G401 (cell line): ENCODE data around the gene CDKAL1. TPM values are rescaled to one million over a fixed set of nuclear protein-coding genes. Genes with fewer than 3 reads are reported as not detected.

ENCODE experiments used
- DNase-seq: peaks from one replicate; pipeline ENCODE4 v3.0.0-alpha.2; 2015; ENCODE audit warnings: low spot score
- in situ Hi-C: cut with HindIII; loops from 2 replicates; pipeline ENCODE4 v1.10.0; 2016; ENCODE audit warnings: low sequenced_read_pairs, mixed read lengths
- total RNA-seq: library from RNA; depleted of rRNA; stranded (reverse); fragments of >200 nt; shearing (Covaris generic); gene quantifications from 2 replicates; pipeline ENCODE4 v1.2.3, GENCODE V29; 2014

Gene CDKAL1
- total RNA-seq, 1 experiment from 2014 or later: 25.7 TPM

DNA sequence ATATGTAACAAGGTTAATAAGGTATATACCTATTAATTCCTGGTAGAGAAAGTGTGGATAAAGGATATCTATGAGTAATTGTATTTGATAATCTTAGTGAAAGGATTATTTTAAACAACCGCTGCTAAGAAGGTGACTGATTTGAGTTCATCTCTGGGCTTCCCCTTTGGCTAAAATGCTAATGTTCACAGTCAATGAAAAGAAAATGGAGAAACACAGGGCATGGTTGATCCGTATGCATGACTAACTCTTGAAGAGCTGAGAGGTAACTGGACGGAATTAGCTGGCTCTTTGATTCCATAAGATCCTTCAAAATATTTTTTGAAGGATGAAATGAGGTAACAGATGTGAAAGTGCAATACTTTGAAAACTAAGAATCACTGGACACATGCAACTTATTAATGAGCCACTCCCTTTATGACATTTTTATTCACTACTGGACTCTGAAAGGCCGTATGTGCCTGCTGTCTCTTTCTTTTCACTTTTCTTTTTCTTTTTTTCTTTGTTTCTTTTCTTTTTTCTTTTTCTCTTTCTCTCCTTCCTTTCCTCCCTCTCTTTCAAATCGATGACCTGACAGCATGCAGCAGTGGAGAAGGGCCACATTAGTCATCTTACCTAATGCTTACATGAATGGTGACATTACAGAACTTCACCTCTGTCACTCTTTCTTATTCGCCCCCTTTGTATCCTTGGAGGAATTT lies 464.6 kb downstream of the CDKAL1 start:
- no peak for DNase-seq
- in situ Hi-C loops: no loop called here

GRCh38 chr6:21000331-21000801 lies 466.1 kb downstream of the CDKAL1 start:
- in situ Hi-C loops: no loop called here
- DNase-seq: no peak

DNA sequence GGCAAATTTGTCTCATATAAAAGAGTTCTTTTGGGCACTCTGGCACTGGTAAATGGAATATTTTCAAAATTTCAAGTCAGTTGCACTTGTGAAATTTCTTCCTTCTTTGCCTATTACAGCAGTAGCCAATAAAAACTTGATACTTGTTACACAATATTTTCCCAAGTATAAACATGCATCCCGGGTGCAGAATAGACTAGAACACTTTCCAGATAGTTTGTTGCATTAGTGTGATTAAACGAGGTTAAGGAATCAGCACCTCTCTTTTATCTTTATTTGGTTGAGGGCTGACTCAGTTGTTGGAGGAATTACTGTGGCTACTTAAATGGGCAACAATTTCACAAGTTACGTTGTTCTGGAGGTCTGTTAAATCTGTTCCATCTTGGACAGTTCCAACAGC lies 467.5 kb downstream of the CDKAL1 start:
- in situ Hi-C loops: no loop called here
- DNase-seq: no peak

DNA sequence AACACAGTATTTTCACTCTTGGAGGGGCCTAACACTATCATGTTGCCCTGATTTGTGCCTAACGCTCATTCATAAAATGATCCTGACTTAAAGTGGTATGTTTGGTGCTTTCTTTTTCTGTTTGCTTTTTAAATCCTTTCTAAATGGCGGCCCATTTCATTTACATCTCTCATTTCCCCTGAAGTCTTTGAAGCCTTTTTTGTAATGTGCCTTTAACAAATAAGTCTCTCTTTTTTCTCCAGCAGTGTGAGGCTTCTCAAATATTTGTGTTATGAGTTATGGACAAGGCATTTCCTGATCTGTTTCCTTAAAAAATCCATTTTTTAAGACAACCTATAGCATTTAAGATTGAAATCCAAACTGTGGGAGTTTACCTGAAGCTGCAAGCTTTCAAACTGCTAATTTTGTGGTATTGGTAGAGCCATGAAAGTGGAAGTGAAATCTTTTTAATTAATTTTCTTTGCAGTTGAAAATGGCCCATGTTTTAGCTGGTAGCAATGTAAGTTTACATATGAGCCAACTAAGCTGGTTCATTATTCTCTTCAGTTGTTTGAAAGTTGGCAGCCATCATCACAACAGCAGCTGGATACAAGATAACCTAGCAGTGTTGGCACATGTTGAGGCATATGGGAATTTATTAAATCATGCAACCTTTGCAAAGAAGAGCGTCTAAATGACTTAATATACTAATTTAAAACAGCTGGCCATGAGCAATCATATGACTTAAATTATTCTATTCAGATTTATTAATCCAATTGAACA lies 469.7 kb downstream of the CDKAL1 start:
- in situ Hi-C loops: no loop called here
- DNase-seq: no peak

DNA sequence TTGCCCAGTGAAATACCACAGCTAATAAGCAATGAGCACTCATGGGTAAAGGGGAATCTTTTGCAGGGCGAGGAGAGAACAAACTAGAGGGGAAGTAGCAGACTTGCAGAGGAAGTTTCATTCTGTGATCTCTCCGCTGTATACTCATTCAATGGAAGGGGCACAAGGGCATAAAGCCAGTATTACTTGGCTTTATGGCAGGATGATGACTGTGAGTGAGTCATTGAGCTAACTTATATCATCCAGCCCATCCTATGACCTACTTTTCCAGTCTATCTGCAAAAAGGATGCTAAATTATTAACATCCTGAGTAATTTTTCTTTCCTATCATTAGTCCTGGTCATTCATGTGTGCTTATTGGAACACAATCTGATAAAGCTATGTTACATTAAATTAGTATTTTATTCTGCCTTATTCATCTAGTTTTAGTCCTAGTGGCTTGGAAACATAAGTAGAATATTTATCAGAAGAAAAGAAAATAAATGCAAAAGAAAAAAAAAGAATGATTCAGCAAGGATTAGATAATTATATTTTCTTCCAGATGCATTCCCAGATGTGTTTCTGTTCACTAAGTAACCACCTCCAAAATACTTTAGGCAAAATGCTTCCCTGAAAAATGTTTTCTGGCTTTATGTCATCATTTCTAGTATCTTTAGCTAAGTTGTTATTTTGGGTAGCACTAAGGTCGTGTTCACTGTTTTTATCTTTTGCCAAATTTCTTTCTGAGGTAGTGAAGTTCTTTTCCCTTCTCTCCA lies 471.7 kb downstream of the CDKAL1 start:
- in situ Hi-C loops: no loop called here
- no peak for DNase-seq

DNA sequence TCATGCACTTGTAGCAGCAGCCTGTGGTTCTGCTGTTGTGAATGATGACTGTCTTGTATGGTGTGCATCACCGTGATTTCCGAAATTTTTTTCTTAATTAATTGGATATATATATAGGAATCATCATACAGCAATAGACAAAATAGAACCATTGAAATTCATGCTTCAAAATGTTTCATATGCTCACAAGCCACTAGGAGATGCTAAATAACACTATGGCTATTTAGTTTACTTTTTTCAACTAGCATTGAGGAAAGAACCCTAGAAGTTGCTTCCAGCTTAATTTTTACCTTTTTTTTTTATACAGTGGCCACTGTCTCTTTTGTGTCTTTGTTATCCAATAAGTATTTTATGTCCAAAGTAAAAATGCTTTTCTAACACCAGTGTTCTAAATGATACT lies 485.4 kb downstream of the CDKAL1 start:
- no peak for DNase-seq
- in situ Hi-C loops: no loop called here

DNA sequence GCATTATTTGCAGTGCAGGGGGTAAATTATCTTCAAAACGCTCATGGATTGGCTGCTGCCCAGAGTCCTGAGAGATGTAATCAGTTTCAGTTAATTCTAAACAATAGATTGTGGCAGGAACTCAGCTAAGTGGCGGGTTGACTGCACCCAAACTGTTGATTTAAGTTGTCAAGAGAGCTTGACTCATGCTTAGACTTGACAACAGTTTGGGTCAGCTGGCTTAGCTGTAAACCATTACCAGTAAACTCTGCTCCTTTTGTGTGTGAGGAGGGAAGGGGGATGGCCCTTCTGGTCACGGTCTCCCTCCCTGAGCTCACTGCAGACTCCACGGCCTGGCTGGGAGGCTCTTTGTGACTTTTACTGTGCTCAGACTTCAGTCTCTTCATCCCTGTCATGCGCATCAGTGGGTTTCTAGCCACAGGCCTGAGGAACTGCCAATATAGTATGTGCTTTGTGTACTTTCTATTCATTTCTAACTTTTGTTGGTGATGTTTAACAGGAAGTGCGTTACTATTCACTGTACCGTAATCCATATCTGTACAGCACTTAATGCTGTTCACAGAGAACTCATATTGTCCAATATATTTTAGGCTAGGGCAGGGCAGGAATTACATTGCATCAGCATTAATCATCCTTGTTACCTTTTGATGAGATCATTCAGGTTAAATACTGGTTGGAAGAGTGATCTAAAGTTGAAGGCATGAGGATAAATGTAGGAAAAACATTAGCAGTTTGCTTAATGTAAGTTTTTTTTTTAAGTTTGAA lies 488.3 kb downstream of the CDKAL1 start:
- DNase-seq: no peak
- in situ Hi-C loops: no loop called here

GRCh38 chr6:21023210-21023609 lies 489.0 kb downstream of the CDKAL1 start:
- no peak for DNase-seq
- in situ Hi-C loops: no loop called here

DNA sequence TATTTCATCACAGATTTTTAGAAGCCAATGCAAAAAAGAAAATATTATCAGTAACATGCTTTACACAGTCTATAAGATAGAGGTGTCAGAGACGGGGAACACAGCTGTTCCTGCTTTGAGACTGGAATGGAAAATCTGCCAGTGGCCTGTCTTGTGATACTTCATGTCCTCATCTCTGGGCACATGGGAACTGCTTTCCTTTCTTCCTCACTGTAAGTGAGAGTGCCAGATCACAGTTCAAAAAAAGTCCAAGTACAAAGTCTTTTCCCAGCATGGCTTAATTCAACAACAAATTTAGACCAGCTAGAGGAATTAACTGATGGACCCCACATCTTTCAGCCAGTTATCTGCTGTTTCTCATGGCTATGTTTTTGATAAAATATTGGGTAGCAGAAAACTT lies 490.4 kb downstream of the CDKAL1 start:
- in situ Hi-C loops: no loop called here
- no peak for DNase-seq

GRCh38 chr6:21026576-21027273 lies 492.5 kb downstream of the CDKAL1 start:
- DNase-seq: no peak
- in situ Hi-C loops: no loop called here

DNA sequence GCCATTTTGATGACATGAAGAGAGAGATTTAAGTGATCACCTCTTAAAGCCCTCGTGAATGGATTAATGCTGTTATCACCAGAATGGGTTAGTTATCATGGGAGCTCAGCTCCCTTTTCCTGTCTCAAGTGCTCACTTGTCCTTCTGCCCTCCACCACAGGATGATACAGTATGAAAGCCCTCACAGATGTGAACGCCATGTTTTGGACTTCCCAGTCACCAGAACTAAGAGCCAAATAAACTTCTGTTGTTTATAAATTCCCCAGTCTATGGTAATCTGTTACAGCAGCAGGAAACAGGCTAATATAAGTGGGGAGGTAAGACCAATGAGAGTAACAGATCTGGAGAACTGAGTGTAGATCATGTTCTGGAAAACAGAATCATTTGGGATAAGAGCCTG lies 493.2 kb downstream of the CDKAL1 start:
- no peak for DNase-seq
- in situ Hi-C loops: no loop called here

- no peak for DNase-seq
- in situ Hi-C loops: no loop called here
Measured at GRCh38 chr6:21031182-21031581, 496.9 kb downstream of the CDKAL1 start.

GRCh38 chr6:21033084-21033483 lies 498.8 kb downstream of the CDKAL1 start:
- no peak for DNase-seq
- in situ Hi-C loops: no loop called here

DNA sequence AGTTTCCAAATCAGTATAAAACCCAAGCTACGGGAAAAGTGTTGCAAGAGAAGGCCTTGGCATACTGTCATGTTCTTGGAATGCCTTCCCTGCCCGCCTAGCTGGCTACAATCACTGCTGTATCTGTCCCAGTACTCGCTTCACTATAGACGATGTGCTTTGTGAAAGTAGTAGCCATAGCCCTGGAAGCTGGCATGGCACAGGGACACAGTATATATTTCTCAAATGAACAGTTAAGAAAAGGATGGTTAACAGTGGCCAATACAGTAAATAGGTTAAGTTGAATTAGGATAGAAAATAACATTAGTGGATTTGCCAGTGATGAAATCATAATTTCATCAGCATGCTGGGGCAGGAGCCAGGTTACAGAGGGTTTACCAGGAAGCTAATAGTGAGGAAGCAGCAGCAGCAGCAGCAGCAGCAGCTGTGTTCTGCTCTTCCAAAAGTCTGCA lies 499.3 kb downstream of the CDKAL1 start:
- no peak for DNase-seq
- in situ Hi-C loops: no loop called here

GRCh38 chr6:21034345-21034744 lies 500.1 kb downstream of the CDKAL1 start:
- no peak for DNase-seq
- in situ Hi-C loops: no loop called here

DNA sequence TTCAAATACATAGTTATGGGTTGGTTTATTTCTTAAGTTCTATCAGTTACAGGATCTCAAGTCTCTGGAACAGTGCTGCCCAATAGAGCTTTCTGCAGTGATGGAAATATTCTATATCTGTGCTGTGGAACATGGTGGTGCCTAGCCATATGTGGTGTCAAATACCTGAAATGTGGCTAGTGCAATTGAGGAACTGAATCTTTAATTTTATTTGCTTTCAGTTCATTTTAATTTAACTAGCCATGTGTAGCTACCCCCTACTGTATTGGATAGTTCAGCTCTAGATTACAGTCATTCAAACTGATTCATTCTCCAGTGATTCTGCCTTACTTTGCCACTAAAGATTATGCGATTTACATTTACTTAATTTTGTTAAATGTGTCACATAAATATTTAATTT lies 503.2 kb downstream of the CDKAL1 start:
- in situ Hi-C loops: loop anchor here (5.0 kb wide), 1 partner anchor 65 kb away; no protein-coding TSS in a partner anchor

DNA sequence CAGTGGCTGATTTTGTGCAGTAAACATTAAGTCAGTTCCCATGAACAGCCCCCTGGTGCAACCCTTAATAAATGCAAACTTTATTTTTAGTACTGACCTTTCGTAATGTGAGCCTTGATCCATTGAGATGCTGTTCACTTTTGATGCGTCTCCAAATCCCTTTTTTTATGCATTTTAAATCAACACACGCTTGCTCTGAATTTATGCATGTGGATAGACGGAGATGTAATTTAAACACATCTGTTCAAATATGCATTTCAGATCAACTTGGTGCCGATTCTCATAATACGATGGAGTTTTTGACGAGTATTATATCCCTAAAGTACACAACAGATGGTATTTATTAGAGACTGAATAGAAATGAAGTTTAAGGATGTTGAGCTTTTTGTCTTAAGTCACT lies 505.7 kb downstream of the CDKAL1 start:
- in situ Hi-C loops: loop anchor here (5.0 kb wide), 1 partner anchor 68 kb away; no protein-coding TSS in a partner anchor
- no peak for DNase-seq

More for the DNA sequence above, 503.2 kb downstream of the CDKAL1 start:
- DNase-seq: no peak

DNA sequence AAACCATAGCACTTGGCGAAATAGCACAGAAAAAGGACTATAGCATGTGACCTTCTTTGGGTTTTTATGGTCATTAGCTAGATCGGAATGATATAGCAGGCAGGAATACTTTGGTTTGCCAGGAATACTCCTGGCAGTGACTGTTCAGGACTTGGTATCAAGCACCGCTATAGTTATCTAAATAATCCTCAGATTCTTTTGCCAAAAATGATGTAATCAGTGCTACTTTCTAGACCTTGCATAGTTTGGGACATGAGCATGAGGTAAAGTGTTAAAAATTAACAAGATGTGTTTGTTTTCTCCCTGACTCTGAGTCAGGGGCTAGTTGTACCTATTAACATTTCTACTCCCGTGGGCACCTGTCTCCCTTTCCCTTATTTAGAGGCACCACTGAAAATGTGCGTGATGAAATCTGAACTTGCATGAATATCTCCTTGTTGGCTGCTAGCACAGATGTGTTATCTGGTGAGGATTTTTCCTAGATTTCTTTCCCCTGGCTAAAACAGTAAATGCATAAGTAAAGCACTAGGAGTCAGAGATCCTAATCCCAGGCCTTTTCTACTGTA lies 511.0 kb downstream of the CDKAL1 start:
- in situ Hi-C loops: no loop called here
- no peak for DNase-seq
